ENCODE data around the gene HS3ST6. TPM values are rescaled to one million over a fixed set of nuclear protein-coding genes. Genes with fewer than 3 reads are reported as not detected.
"Not testable (repeated sequence)": the region's sequence is repeated elsewhere in the genome, so short reads cannot be mapped to it uniquely, and the experiment has no call there.

The HS3ST6 gene
- total RNA-seq, 1 experiment from 2014 or later, result not detected

- no peak for DNase-seq (ENCODE audit: low spot score)
Measured at GRCh38 chr16:1907226-1907860, 10.9 kb downstream of the HS3ST6 start.

GRCh38 chr16:1906846-1907165 lies 11.4 kb downstream of the HS3ST6 start:
- DNase-seq (ENCODE audit: low spot score), result no peak

- DNase-seq (ENCODE audit: low spot score), result no peak
Measured at GRCh38 chr16:1906055-1906845, 12.0 kb downstream of the HS3ST6 start.

GRCh38 chr16:1903845-1904840 lies 14.1 kb downstream of the HS3ST6 start:
- DNase-seq (ENCODE audit: low spot score), result no peak

GRCh38 chr16:1903220-1903574 lies 15.0 kb downstream of the HS3ST6 start:
- no peak for DNase-seq (ENCODE audit: low spot score)

- DNase-seq (ENCODE audit: low spot score), result no peak
Measured at GRCh38 chr16:1902547-1903219, 15.5 kb downstream of the HS3ST6 start.

GRCh38 chr16:1900452-1900774 lies 17.8 kb downstream of the HS3ST6 start:
- no peak for DNase-seq (ENCODE audit: low spot score)

GRCh38 chr16:1899641-1900451 lies 18.4 kb downstream of the HS3ST6 start:
- no peak for DNase-seq (ENCODE audit: low spot score)

- not testable (repeated sequence) for DNase-seq (ENCODE audit: low spot score)
Measured at GRCh38 chr16:1897692-1898091, 20.5 kb downstream of the HS3ST6 start.

- DNase-seq (ENCODE audit: low spot score), result no peak
Measured at GRCh38 chr16:1895949-1896675, 22.1 kb downstream of the HS3ST6 start.

- no peak for DNase-seq (ENCODE audit: low spot score)
Measured at GRCh38 chr16:1895068-1895467, 23.1 kb downstream of the HS3ST6 start.

- DNase-seq (ENCODE audit: low spot score), result no peak
Measured at GRCh38 chr16:1890708-1891050, 27.5 kb downstream of the HS3ST6 start.

- no peak for DNase-seq (ENCODE audit: low spot score)
Measured at GRCh38 chr16:1890024-1890707, 28.0 kb downstream of the HS3ST6 start.

- DNase-seq (ENCODE audit: low spot score), result no peak
Measured at GRCh38 chr16:1887711-1888354, 30.4 kb downstream of the HS3ST6 start.

- DNase-seq (ENCODE audit: low spot score), result no peak
Measured at GRCh38 chr16:1884889-1885288, 33.3 kb downstream of the HS3ST6 start.

GRCh38 chr16:1884155-1884760 lies 34.0 kb downstream of the HS3ST6 start:
- no peak for DNase-seq (ENCODE audit: low spot score)

GRCh38 chr16:1881172-1881571 lies 37.0 kb downstream of the HS3ST6 start:
- DNase-seq (ENCODE audit: low spot score), result not testable (repeated sequence)

- no peak for DNase-seq (ENCODE audit: low spot score)
Measured at GRCh38 chr16:1879477-1879876, 38.7 kb downstream of the HS3ST6 start.

- DNase-seq (ENCODE audit: low spot score), result no peak
Measured at GRCh38 chr16:1878256-1878655, 40.0 kb downstream of the HS3ST6 start.

All from H4 (cell line).